ENCODE results near the gene THEM4.
"Not testable (repeated sequence)": the region's sequence is repeated elsewhere in the genome, so short reads cannot be mapped to it uniquely, and the experiment has no call there.

GRCh38 chr1:151905443-151906323, 3.6 kb downstream of the THEM4 start:
- not testable (repeated sequence) for TF ChIP-seq CTCF, POLR2A (IDR thresholded peaks at IDR 0.05)

All from heart left ventricle (tissue), 13 donors.